GM12891 (cell line): ENCODE measurements around the gene TMEM135.

Experiments
- POLR2A ChIP-seq: IDR thresholded peaks from 2 replicates; pipeline ENCODE4 v1.6.1; 2011; ENCODE audit warnings: low read depth, low read length, control low read depth
- POLR2AphosphoS5 ChIP-seq: IDR thresholded peaks from 2 replicates; pipeline ENCODE4 v1.6.1; 2011; ENCODE audit warnings: low read depth, low read length, control low read depth
- TAF1 ChIP-seq: IDR thresholded peaks from 2 replicates; pipeline ENCODE4 v1.6.1; 2011; ENCODE audit warnings: low read depth, low read length, control low read depth

GRCh38 chr11:87035976-87036583 is 1.7 kb upstream of the TMEM135 start:
- TF ChIP-seq POLR2A: no peak
- TF ChIP-seq POLR2AphosphoS5: no peak
- no peak for TF ChIP-seq TAF1
